Heart left ventricle (tissue), 16 donors: ENCODE results near the gene PRXL2B. TPM values are rescaled to one million over a fixed set of nuclear protein-coding genes. Genes with fewer than 3 reads are reported as not detected.

Experiments
- ATAC-seq, 4 donors: fragments of 200-7000 bp; cut with Tn5 transposase; one replicate each; pipeline ENCODE4 v1.9.1; 2020 to 2022; ENCODE audit warnings: moderate library complexity in 4 of 4, mild to moderate bottlenecking in 3 of 4, moderate number of reproducible peaks in 1 of 4
- DNase-seq, 5 donors: peaks; one replicate each; pipeline ENCODE4 v3.0.0-alpha.2; 2020
- H3K27ac ChIP-seq, 12 donors: fragments of 200-600 bp; sonication (generic) in 4 of 12; one replicate each; pipeline versions ENCODE4 v1.5.0 to v1.8.0; 2016 to 2022; ENCODE audit warnings: mild to moderate bottlenecking in 2 of 12
- H3K27me3 ChIP-seq, 9 donors: fragments of 200-600 bp; sonication (generic) in 2 of 9; one replicate each; pipeline versions ENCODE4 v1.5.1 to v1.8.0; 2016 to 2022; ENCODE audit warnings: mild to moderate bottlenecking in 3 of 9
- H3K36me3 ChIP-seq, 9 donors: fragments of 200-600 bp; sonication (generic) in 2 of 9; one replicate each; pipeline versions ENCODE4 v1.5.0 to v1.8.0; 2018 to 2022; ENCODE audit warnings: mild to moderate bottlenecking in 2 of 9
- H3K4me1 ChIP-seq, 12 donors: fragments of 200-600 bp; sonication (generic) in 4 of 12; one replicate each; pipeline versions ENCODE4 v1.5.0 to v1.8.0; 2016 to 2022; ENCODE audit warnings: mild to moderate bottlenecking in 3 of 12
- H3K4me3 ChIP-seq, 12 donors: fragments of 200-600 bp; sonication (generic) in 4 of 12; one replicate each; pipeline versions ENCODE4 v1.5.0 to v1.8.0; 2017 to 2022; ENCODE audit warnings: mild to moderate bottlenecking in 9 of 12, moderate library complexity in 4 of 12
- H3K9me3 ChIP-seq, 12 donors: fragments of 200-600 bp; sonication (generic) in 4 of 12; one replicate each; pipeline versions ENCODE4 v1.5.0 to v1.8.0; 2016 to 2022; ENCODE audit warnings: mild to moderate bottlenecking in 1 of 12
- CTCF ChIP-seq, 12 donors: fragments of 200-600 bp; sonication (generic) in 4 of 12; IDR thresholded peaks; one replicate each; pipeline versions ENCODE4 v1.5.0 to v1.8.0; 2018 to 2022; ENCODE audit warnings: antibody characterized with exemption in 12 of 12, mild to moderate bottlenecking in 5 of 12
- POLR2A ChIP-seq, 2 donors: fragments of 450-650 bp; IDR thresholded peaks; one replicate each; pipeline ENCODE4 v1.6.1; 2017; ENCODE audit warnings: antibody characterized with exemption in 2 of 2, mild to moderate bottlenecking in 2 of 2, moderate library complexity in 2 of 2
- WGBS, 4 donors: extraction: QIAGEN DNeasy Blood & Tissue Kit in 2 of 4; methylation state at CpG; one replicate each; pipeline versions ENCODE4 v1.1.5 to v1.1.7; 2013 to 2018; 5-methylcytosine and 5-hydroxymethylcytosine counted together
- intact Hi-C, 10 donors: fragments of 100-400 bp; cut with DNase I; formaldehyde crosslinking; loops; one replicate each; pipeline versions ENCODE4 v1.11.1 to v1.14.2; 2022
- polyA plus RNA-seq, 2 donors: library from polyadenylated mRNA; stranded (reverse); fragments of 200-250 nt; gene quantifications; one replicate each; pipeline ENCODE4 v1.2.3, GENCODE V29; 2013
- total RNA-seq, 9 donors: library from RNA; depleted of rRNA in 2 of 9; stranded (reverse); fragments of >200 nt in 2 of 9; fragmentation: NEBNext Ultra II Directional in 3 of 9; extraction: Animal tissue kit (Norgen Biotek cat#: 25700) in 3 of 9; gene quantifications; one replicate each; pipeline versions ENCODE4 v1.1.0 to v1.2.4, GENCODE V29; 2016 to 2023
- donor health status: ischemic (EF 13 %, LVEDD 7.1; RV severe dilation, severe dysfunction).
- donor health status: healthy with polysubstance abuse.
- donor health status: DM: no; HTN: yes; CAD: no.
- donor health status: DM: no; HTN: no; CAD: no.
- donor health status: ischemic (EF 25% LVEDD 6.9; RV normal size, moderate dysfunction).
- donor health status: ischemic (EF 25% LVEDD 5.7; RV mildly dilated, moderate dysfunction).
- donor health status: healthy.
- donor health status: DM: yes; HTN: yes; CAD: no.
- donor health status: ischemic (EF 35%, LVEDD 5.7; RV mildly dilated, moderate dysfunction).
- donor health status: nonischemic (EF 11% LVEDD 7.7; RV severe dilation, severe dysfunction).
- donor health status: DM: yes; HTN: yes; CAD: no.
- donor health status: PGD.
- donor health status: ischemic (EF 29% LVEDD 5.4; RV normal size, mild dysfunction).
- donor health status: nonischemic (EF 23%, LVEDD 6.1; RV moderate dilation, normal function).

The PRXL2B gene
- total and polyA plus RNA-seq, 11 donors = 5.1 to 13.9 (median 7.9) TPM

GRCh38 chr1:2591581-2592261, 5.1 kb downstream of the PRXL2B start:
- DNase-seq (no peak), ATAC-seq (no peak)
- H3K4me1 ChIP-seq = peaks cover 5 to 29% (median 13%) of the 10 kb centered on the region in 12 donors
- no peak overlapping the region for H3K27ac ChIP-seq
- no peaks in the 10 kb centered on the region for H3K9me3 ChIP-seq
- WGBS, 4 donors = 90 to 97% (median 93%) methylated on average over 8 to 12 of the region's 12 CpGs
- H3K36me3 ChIP-seq = peaks cover 0 to 13% (median 0%) of the 10 kb centered on the region in 9 donors
- H3K4me3 ChIP-seq = no peak overlapping the region
- intact Hi-C loops = no loop called here
- TF ChIP-seq POLR2A (IDR thresholded peaks at IDR 0.05) (no peak), CTCF (IDR thresholded peaks at IDR 0.05) (no peak)
- peaks cover 0 to 5% (median 0%) of the 10 kb centered on the region in 9 donors for H3K27me3 ChIP-seq

- H3K9me3 ChIP-seq = peaks cover 0 to 1% (median 0%) of the 10 kb centered on the region in 12 donors
- H3K4me1 ChIP-seq = peaks cover 3 to 20% (median 7%) of the 10 kb centered on the region in 12 donors
- ATAC-seq (no peak), DNase-seq (no peak)
- no peak overlapping the region for H3K27ac ChIP-seq
- H3K27me3 ChIP-seq = peaks cover 0 to 5% (median 0%) of the 10 kb centered on the region in 9 donors
- 67 to 87% (median 76%) methylated on average over 7 to 15 of the region's 15 CpGs for WGBS, 4 donors
- H3K4me3 ChIP-seq = no peak overlapping the region
- H3K36me3 ChIP-seq = peaks cover 0 to 13% (median 0%) of the 10 kb centered on the region in 9 donors
- intact Hi-C loops = no loop called here
- TF ChIP-seq POLR2A (IDR thresholded peaks at IDR 0.05) (no peak), CTCF (IDR thresholded peaks at IDR 0.05) (no peak)
These were observed 6.1 kb downstream of the PRXL2B start for GRCh38 chr1:2592672-2593071.

- Histone ChIP-seq H3K36me3 (peaks cover 0 to 13% (median 0%) of the 10 kb centered on the region in 9 donors), H3K27ac (no peak overlapping the region), H3K4me3 (peak overlapping the region in 6 of 12 donors; percentile 32 to 46 (median 40)), H3K9me3 (peaks cover 0 to 8% (median under 1%) of the 10 kb centered on the region in 12 donors), H3K4me1 (peaks cover 0 to 17% (median 6%) of the 10 kb centered on the region in 12 donors), H3K27me3 (peaks cover 0 to 5% (median 0%) of the 10 kb centered on the region in 9 donors)
- peak in 2 of 5 donors; percentile 22 to 60 for DNase-seq
- intact Hi-C loops = no loop called here
- 50 to 68% (median 59%) methylated on average over 9 to 26 of the region's 26 CpGs for WGBS, 4 donors
- TF ChIP-seq POLR2A (IDR thresholded peaks at IDR 0.05) (no peak), CTCF (IDR thresholded peaks at IDR 0.05) (no peak)
- no peak for ATAC-seq
These were observed 6.8 kb downstream of the PRXL2B start for GRCh38 chr1:2593251-2593878.

GRCh38 chr1:2594001-2594640, 7.5 kb downstream of the PRXL2B start:
- peak overlapping the region in 9 of 12 donors; percentile 29 to 46 (median 36) for H3K4me3 ChIP-seq
- H3K4me1 ChIP-seq = peaks cover 0 to 17% (median 6%) of the 10 kb centered on the region in 12 donors
- no peak overlapping the region for H3K27ac ChIP-seq
- 27 to 45% (median 41%) methylated on average over 10 to 20 of the region's 20 CpGs for WGBS, 4 donors
- intact Hi-C loops = no loop called here
- TF ChIP-seq CTCF (IDR thresholded peaks at IDR 0.05) (no peak), POLR2A (IDR thresholded peaks at IDR 0.05) (no peak)
- DNase-seq (peak in 4 of 5 donors; percentile 47 to 80 (median 64)), ATAC-seq (peak in 3 of 4 donors; percentile 40 to 67 (median 46))
- peaks cover 0 to 16% (median 8%) of the 10 kb centered on the region in 12 donors for H3K9me3 ChIP-seq
- peaks cover 0 to 5% (median 0%) of the 10 kb centered on the region in 9 donors for H3K27me3 ChIP-seq
- H3K36me3 ChIP-seq = peaks cover 0 to 7% (median 0%) of the 10 kb centered on the region in 9 donors
